ENCODE measurements around the gene GLRX. TPM values are rescaled to one million over a fixed set of nuclear protein-coding genes. Genes with fewer than 3 reads are reported as not detected.
"Not testable (repeated sequence)": the region's sequence is repeated elsewhere in the genome, so short reads cannot be mapped to it uniquely, and the experiment has no call there.

The GLRX gene
- total RNA-seq, 2 experiments from 2014 or later = 50.4 to 51.1 TPM

GRCh38 chr5:95838556-95838955, 16.0 kb upstream of the GLRX start:
- no peaks in the 10 kb centered on the region for H3K9me3 Mint-ChIP-seq
- no peaks in the 10 kb centered on the region for H3K36me3 Mint-ChIP-seq (ENCODE audit: low read depth)
- H3K27ac Mint-ChIP-seq = no peak overlapping the region
- no peak for DNase-seq
- intact Hi-C loops (cut with micrococcal nuclease) = no loop called here
- H3K4me1 Mint-ChIP-seq (ENCODE audit: low read depth) = peaks cover 46% of the 10 kb centered on the region
- H3K4me3 Mint-ChIP-seq = no peak overlapping the region
- no peaks in the 10 kb centered on the region for H3K27me3 Mint-ChIP-seq (ENCODE audit: low read depth)
- CTCF ChIA-PET = interaction anchor here (1.1 to 17.5 kb wide), 3 partner anchors 8 to 54 kb away, joined by 6 to 497 read pairs (median 61); partner anchors contain the start of gene GLRX

- DNase-seq = no peak
- intact Hi-C loops (cut with micrococcal nuclease) = no loop called here
- no peaks in the 10 kb centered on the region for H3K27me3 Mint-ChIP-seq (ENCODE audit: low read depth)
- H3K4me3 Mint-ChIP-seq = no peak overlapping the region
- no peak overlapping the region for H3K27ac Mint-ChIP-seq
- CTCF ChIA-PET = interaction anchor here (0.9 to 17.5 kb wide), 5 partner anchors 8 to 191 kb away, joined by 4 to 497 read pairs (median 6); partner anchors contain the start of gene GLRX
- H3K9me3 Mint-ChIP-seq = no peaks in the 10 kb centered on the region
- H3K4me1 Mint-ChIP-seq (ENCODE audit: low read depth) = peaks cover 45% of the 10 kb centered on the region
- H3K36me3 Mint-ChIP-seq (ENCODE audit: low read depth) = no peaks in the 10 kb centered on the region
Measured at GRCh38 chr5:95838001-95838520, 15.5 kb upstream of the GLRX start.

- intact Hi-C loops (cut with micrococcal nuclease) = no loop called here
- H3K27ac Mint-ChIP-seq = no peak overlapping the region
Measured at GRCh38 chr5:95837492-95837891, 15.0 kb upstream of the GLRX start.

GRCh38 chr5:95836971-95837370, 14.4 kb upstream of the GLRX start:
- CTCF ChIA-PET = interaction anchor here (0.6 to 17.5 kb wide), 9 partner anchors 9 to 215 kb away, joined by 3 to 497 read pairs (median 5); partner anchors contain the start of gene GLRX
- Mint-ChIP-seq H3K4me1 (ENCODE audit: low read depth) (peaks cover 47% of the 10 kb centered on the region), H3K27ac (peak overlapping the region; percentile 2)
- H3K9me3 Mint-ChIP-seq; H3K27me3 Mint-ChIP-seq (ENCODE audit: low read depth); H3K36me3 Mint-ChIP-seq (ENCODE audit: low read depth); intact Hi-C loops (cut with micrococcal nuclease); DNase-seq; H3K4me3 Mint-ChIP-seq: not testable (repeated sequence)

More at GRCh38 chr5:95837492-95837891, 15.0 kb upstream of the GLRX start:
- Mint-ChIP-seq H3K9me3 (no peaks in the 10 kb centered on the region), H3K36me3 (ENCODE audit: low read depth) (no peaks in the 10 kb centered on the region), H3K4me3 (no peak overlapping the region), H3K4me1 (ENCODE audit: low read depth) (peaks cover 46% of the 10 kb centered on the region), H3K27me3 (ENCODE audit: low read depth) (no peaks in the 10 kb centered on the region)
- DNase-seq = no peak
- CTCF ChIA-PET = interaction anchor here (0.6 to 17.5 kb wide), 6 partner anchors 9 to 215 kb away, joined by 3 to 497 read pairs (median 10); partner anchors contain the start of gene GLRX

- intact Hi-C loops (cut with micrococcal nuclease) = no loop called here
- Mint-ChIP-seq H3K4me1 (ENCODE audit: low read depth) (peaks cover 47% of the 10 kb centered on the region), H3K36me3 (ENCODE audit: low read depth) (no peaks in the 10 kb centered on the region)
Measured at GRCh38 chr5:95836544-95836943, 14.0 kb upstream of the GLRX start.

GRCh38 chr5:95835682-95836385, 13.3 kb upstream of the GLRX start:
- peak overlapping the region; percentile 77 for H3K4me3 Mint-ChIP-seq
- intact Hi-C loops (cut with micrococcal nuclease) = loop anchor here (1.0 to 2.0 kb wide), 5 partner anchors 7 to 281 kb away; partner anchors contain the start of genes ARSK and SKIC3
- CTCF ChIA-PET = interaction anchor here (1.1 to 17.5 kb wide), 7 partner anchors 7 to 51 kb away, joined by 4 to 497 read pairs (median 13); partner anchors contain the start of gene GLRX
- H3K27me3 Mint-ChIP-seq (ENCODE audit: low read depth) = no peaks in the 10 kb centered on the region
- no peaks in the 10 kb centered on the region for H3K36me3 Mint-ChIP-seq (ENCODE audit: low read depth)
- peak; percentile 57 for DNase-seq
- H3K9me3 Mint-ChIP-seq = no peaks in the 10 kb centered on the region
- H3K27ac Mint-ChIP-seq = peak overlapping the region; percentile 92
- peaks cover 47% of the 10 kb centered on the region for H3K4me1 Mint-ChIP-seq (ENCODE audit: low read depth)

More at GRCh38 chr5:95836544-95836943, 14.0 kb upstream of the GLRX start:
- no peak for DNase-seq
- no peaks in the 10 kb centered on the region for H3K9me3 Mint-ChIP-seq
- no peaks in the 10 kb centered on the region for H3K27me3 Mint-ChIP-seq (ENCODE audit: low read depth)
- H3K4me3 Mint-ChIP-seq = no peak overlapping the region
- CTCF ChIA-PET = interaction anchor here (0.8 to 17.5 kb wide), 7 partner anchors 10 to 143 kb away, joined by 3 to 497 read pairs (median 13); partner anchors contain the start of gene GLRX
- H3K27ac Mint-ChIP-seq = peak overlapping the region; percentile 14

- Mint-ChIP-seq H3K4me1 (ENCODE audit: low read depth) (peaks cover 45% of the 10 kb centered on the region), H3K27ac (no peak overlapping the region)
- CTCF ChIA-PET = interaction anchor here (1.0 to 2.4 kb wide), 4 partner anchors 9 to 168 kb away, joined by 3 to 11 read pairs (median 4); no protein-coding TSS in a partner anchor
Measured at GRCh38 chr5:95832664-95833063, 10.1 kb upstream of the GLRX start.

GRCh38 chr5:95830226-95830625, 7.7 kb upstream of the GLRX start:
- H3K27ac Mint-ChIP-seq = no peak overlapping the region
- CTCF ChIA-PET = interaction anchor here (1.5 kb wide), 1 partner anchor 8 kb away, joined by 3 read pairs; the partner anchor contains the start of gene GLRX

More at GRCh38 chr5:95832664-95833063, 10.1 kb upstream of the GLRX start:
- Mint-ChIP-seq H3K27me3 (ENCODE audit: low read depth) (no peaks in the 10 kb centered on the region), H3K36me3 (ENCODE audit: low read depth) (no peaks in the 10 kb centered on the region), H3K4me3 (no peak overlapping the region), H3K9me3 (no peaks in the 10 kb centered on the region)
- DNase-seq = no peak
- intact Hi-C loops (cut with micrococcal nuclease) = no loop called here

GRCh38 chr5:95827892-95828246, 5.3 kb upstream of the GLRX start:
- Mint-ChIP-seq H3K9me3 (no peaks in the 10 kb centered on the region), H3K4me3 (no peak overlapping the region), H3K27ac (no peak overlapping the region), H3K27me3 (ENCODE audit: low read depth) (no peaks in the 10 kb centered on the region), H3K36me3 (ENCODE audit: low read depth) (no peaks in the 10 kb centered on the region), H3K4me1 (ENCODE audit: low read depth) (peaks cover 40% of the 10 kb centered on the region)
- CTCF ChIA-PET = interaction anchor here (0.6 to 1.3 kb wide), 3 partner anchors 46 to 181 kb away, joined by 3 to 5 read pairs (median 3); partner anchors contain the start of gene RFESD
- no peak for DNase-seq
- intact Hi-C loops (cut with micrococcal nuclease) = loop anchor here (10.0 kb wide), 1 partner anchor 1137 kb away; no protein-coding TSS in a partner anchor

More at GRCh38 chr5:95830226-95830625, 7.7 kb upstream of the GLRX start:
- H3K9me3 Mint-ChIP-seq = no peaks in the 10 kb centered on the region
- peaks cover 37% of the 10 kb centered on the region for H3K4me1 Mint-ChIP-seq (ENCODE audit: low read depth)
- H3K36me3 Mint-ChIP-seq (ENCODE audit: low read depth) = no peaks in the 10 kb centered on the region
- H3K4me3 Mint-ChIP-seq = no peak overlapping the region
- intact Hi-C loops (cut with micrococcal nuclease) = no loop called here
- no peak for DNase-seq
- no peaks in the 10 kb centered on the region for H3K27me3 Mint-ChIP-seq (ENCODE audit: low read depth)

GRCh38 chr5:95826949-95827891, 4.7 kb upstream of the GLRX start:
- Mint-ChIP-seq H3K27me3 (ENCODE audit: low read depth) (no peaks in the 10 kb centered on the region), H3K9me3 (no peaks in the 10 kb centered on the region), H3K4me3 (no peak overlapping the region), H3K4me1 (ENCODE audit: low read depth) (peaks cover 38% of the 10 kb centered on the region), H3K36me3 (ENCODE audit: low read depth) (no peaks in the 10 kb centered on the region), H3K27ac (no peak overlapping the region)
- CTCF ChIA-PET = interaction anchor here (1.0 to 1.3 kb wide), 2 partner anchors 46 to 180 kb away, joined by 3 to 5 read pairs; partner anchors contain the start of gene RFESD
- intact Hi-C loops (cut with micrococcal nuclease) = loop anchor here (10.0 kb wide), 1 partner anchor 1138 kb away; no protein-coding TSS in a partner anchor
- DNase-seq = no peak

GRCh38 chr5:95825495-95825894, 3.0 kb upstream of the GLRX start:
- Mint-ChIP-seq H3K4me3 (no peak overlapping the region), H3K9me3 (no peaks in the 10 kb centered on the region), H3K27ac (no peak overlapping the region), H3K27me3 (ENCODE audit: low read depth) (no peaks in the 10 kb centered on the region), H3K36me3 (ENCODE audit: low read depth) (peaks cover 4% of the 10 kb centered on the region), H3K4me1 (ENCODE audit: low read depth) (peaks cover 42% of the 10 kb centered on the region)
- intact Hi-C loops (cut with micrococcal nuclease) = loop anchor here (10.0 kb wide), 1 partner anchor 1139 kb away; no protein-coding TSS in a partner anchor
- no peak for DNase-seq
- CTCF ChIA-PET = interaction anchor here (0.6 to 6.8 kb wide), 2 partner anchors 11 to 209 kb away, joined by 6 to 61 read pairs; no protein-coding TSS in a partner anchor
